GM19455 (cell line): ENCODE results near the gene VPS4B.
"Not testable (repeated sequence)": the region's sequence is repeated elsewhere in the genome, so short reads cannot be mapped to it uniquely, and the experiment has no call there.

ENCODE experiments used
- ATAC-seq: cut with Tn5 transposase; IDR thresholded peaks from one replicate; pipeline ENCODE4 v1.9.1; 2021; ENCODE audit not compliant: unreplicated experiment

VPS4B gene

GRCh38 chr18:63373161-63373560, 49.1 kb downstream of the VPS4B start:
- no peak for ATAC-seq

GRCh38 chr18:63368611-63369010, 53.7 kb downstream of the VPS4B start:
- no peak for ATAC-seq

- peak; percentile 91 for ATAC-seq
Observed at GRCh38 chr18:63367053-63367953, 55.0 kb downstream of the VPS4B start, which contains the start of gene KDSR. Gene KDSR (minus strand): TSS chr18:63367206. CDS start chr18:63367118, 88 bp downstream.

GRCh38 chr18:63366213-63367052, 55.8 kb downstream of the VPS4B start:
- peak; percentile 37 for ATAC-seq

GRCh38 chr18:63365876-63366212, 56.4 kb downstream of the VPS4B start:
- ATAC-seq, result no peak

GRCh38 chr18:63363951-63364350, 58.3 kb downstream of the VPS4B start:
- no peak for ATAC-seq

GRCh38 chr18:63363420-63363819, 58.9 kb downstream of the VPS4B start:
- ATAC-seq, result not testable (repeated sequence)

GRCh38 chr18:63356272-63356896, 65.9 kb downstream of the VPS4B start:
- no peak for ATAC-seq

GRCh38 chr18:63350230-63350629, 72.0 kb downstream of the VPS4B start:
- ATAC-seq, result no peak

- no peak for ATAC-seq
Observed at GRCh38 chr18:63348508-63349136, 73.7 kb downstream of the VPS4B start.

- ATAC-seq, result no peak
Observed at GRCh38 chr18:63346480-63347183, 75.6 kb downstream of the VPS4B start.

- no peak for ATAC-seq
Observed at GRCh38 chr18:63346031-63346430, 76.2 kb downstream of the VPS4B start.

GRCh38 chr18:63344918-63345317, 77.4 kb downstream of the VPS4B start:
- ATAC-seq, result no peak

GRCh38 chr18:63344263-63344662, 78.0 kb downstream of the VPS4B start:
- ATAC-seq, result no peak

- ATAC-seq, result no peak
Observed at GRCh38 chr18:63342206-63342605, 80.1 kb downstream of the VPS4B start.

- ATAC-seq, result no peak
Observed at GRCh38 chr18:63339920-63340484, 82.3 kb downstream of the VPS4B start.
